GM19395 (cell line): ENCODE measurements around the gene NUAK1.
"Not testable (repeated sequence)": the region's sequence is repeated elsewhere in the genome, so short reads cannot be mapped to it uniquely, and the experiment has no call there.

Source experiments
- ATAC-seq: cut with Tn5 transposase; IDR thresholded peaks from one replicate; pipeline ENCODE4 v1.9.1; 2021; ENCODE audit warnings: mild to moderate bottlenecking, moderate library complexity; ENCODE audit not compliant: unreplicated experiment

Gene NUAK1

DNA sequence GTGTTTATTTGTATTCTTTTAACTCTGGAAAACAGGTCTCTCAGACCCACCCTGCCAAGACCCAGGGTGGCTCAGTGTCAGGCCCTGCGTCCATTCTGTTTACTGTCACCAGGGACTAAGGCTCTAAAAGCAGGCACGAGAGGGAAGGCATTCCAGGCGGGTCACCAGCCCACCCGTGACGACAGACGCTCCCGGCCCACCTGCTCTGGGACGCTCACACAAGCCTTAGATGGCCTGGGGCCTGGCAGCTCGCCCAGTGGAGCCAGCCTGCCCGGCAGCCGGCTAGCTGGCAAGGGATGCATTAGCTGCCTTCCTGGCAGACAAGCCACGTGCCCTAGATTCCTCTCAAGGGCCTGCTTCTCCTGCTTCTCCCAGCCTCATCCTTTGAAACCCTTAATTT, 9.2 kb upstream of the NUAK1 start:
- no peak for ATAC-seq

DNA sequence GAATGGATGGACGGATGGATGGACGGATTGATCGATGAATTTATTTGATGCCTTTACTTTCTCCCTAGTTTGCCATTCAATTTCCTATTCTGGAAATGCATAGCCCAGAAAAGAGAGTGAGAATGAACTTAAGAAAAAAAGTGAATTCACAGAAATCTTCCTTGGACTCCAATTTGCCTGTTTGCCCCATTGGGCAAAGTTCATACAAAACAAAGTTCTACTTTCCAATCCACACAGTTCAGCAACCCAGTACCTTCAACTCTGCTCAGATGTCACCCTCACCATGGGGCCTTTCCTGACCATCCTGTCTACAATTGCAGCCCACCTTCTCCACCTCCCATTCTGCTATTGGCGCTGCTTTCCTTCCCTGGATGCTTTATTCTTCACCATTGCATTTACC, 8.2 kb upstream of the NUAK1 start:
- no peak for ATAC-seq

DNA sequence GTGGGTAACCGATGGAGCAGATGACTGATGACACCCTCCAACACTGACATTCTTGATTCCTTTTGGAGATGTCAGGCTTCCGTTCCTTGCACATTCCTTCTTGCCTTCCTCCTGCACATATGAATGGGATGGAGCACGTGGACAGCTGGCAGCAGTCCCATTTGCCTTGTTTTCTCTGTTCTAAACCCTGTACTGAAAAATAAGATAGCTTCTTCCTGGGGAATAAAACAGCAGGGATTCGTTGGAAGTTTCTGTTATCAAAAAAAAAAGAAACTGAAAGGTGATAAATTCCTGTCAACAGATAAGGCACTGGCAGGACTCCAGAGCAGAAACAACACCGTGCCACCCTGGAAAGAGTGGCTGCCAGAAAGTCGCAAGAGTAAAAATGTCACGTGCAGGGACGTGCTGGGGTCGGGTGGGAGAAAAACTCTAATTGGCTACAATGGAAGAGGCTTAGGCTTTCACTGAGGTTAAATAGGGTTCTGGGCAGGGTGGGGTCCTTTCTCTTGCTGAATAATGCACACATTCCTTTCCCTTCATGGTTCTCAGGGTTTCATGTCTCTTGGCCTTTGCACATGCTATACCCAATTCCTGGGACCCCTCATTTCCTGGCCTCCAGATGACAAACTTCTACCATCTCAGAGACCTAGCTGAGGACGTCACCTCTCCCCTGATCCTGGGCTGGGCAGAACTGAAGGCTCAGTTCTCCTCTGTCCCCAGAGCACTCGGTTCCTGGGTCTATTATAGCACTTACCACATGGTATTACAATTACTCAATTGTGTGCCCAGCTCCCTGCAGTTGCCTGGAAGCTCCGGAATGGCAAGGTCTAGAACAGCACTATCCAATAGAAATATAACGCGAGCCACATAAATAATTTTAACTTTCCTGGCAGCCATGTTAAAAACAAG, 7.0 kb upstream of the NUAK1 start:
- ATAC-seq = no peak

DNA sequence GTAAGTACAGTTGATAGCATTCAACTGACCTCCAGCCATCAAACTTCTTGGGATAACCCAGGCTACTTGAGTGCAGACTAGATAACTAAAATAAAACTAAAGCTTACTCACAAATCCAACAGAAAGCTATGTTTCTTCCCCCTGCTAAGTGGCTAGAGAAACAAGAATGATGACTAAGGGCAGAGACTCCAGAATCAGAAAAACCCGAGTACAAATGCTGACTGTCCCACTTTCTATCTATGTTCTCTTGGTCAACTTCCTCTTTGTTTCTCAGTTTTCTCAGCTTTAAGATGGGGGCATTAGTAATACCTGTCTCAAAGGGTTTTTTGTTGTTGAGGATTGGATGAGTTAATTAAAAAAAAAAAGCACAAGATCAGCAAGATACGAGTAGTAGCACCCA, 6.1 kb upstream of the NUAK1 start:
- no peak for ATAC-seq

DNA sequence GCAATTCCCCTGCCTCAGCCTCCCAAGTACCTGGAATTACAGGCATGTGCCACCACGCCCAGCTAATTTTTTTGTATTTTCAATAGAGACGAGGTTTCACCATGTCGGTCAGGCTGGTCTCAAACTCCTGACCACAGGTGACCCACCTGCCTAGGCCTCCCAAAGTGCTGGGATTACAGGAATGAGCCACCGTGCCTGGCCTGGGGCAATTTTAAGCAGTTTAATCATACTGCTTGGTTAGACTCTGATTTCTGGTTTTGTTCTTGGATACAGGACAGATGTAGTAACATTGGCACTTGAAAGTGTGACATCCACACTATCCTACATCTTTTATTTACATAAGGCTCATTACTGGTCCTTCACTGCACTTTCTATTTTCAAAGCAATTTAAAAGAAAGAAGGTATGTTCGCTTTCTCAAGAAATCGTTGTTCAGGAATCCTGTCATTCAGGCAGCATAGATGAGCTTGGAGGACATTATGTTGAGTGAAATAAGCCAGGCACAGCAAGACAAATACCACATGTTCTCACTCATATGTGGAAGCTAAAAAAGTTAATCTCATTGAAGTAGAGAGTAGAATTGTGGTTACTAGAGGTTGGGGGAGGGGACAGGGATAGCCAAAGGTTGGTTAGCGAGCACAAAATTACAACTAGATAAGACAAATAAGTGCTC, 4.0 kb upstream of the NUAK1 start:
- ATAC-seq = no peak

DNA sequence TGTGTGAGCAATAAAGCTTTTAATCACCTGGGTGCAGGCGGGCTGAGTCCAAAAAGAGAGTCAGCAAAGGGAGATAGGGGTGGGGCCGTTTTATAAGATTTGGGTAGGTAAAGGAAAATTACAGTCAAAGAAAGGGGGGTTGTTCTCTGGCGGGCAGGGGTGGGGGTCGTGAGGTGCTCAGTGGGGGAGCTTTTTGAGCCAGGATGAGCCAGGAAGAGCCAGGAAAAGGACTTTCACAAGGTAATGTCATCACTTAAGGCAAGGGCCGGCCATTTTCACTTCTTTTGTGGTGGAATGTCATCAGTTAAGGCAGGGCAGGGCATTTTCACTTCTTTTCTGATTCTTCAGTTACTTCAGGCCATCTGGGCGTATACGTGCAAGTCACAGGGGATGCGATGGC, 3.2 kb upstream of the NUAK1 start:
- ATAC-seq = not testable (repeated sequence)

DNA sequence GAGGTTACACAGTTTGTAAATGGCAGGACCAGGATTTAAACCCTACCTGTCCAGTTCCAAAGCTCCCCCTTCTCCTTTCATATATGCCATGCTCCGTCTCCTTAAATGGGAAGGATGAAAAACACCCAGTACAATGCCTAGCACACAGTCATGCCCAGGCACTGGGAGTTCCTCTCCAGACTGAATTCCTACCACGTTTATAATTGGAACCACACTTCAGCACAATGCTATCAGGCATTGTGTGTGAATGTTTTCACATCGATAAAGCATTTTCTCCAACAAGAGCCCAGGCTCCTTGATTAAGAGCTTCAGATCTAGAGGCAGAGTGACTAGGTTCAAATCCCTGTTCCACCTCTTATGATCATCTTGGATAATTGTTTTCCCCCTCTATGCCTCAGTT, 2.7 kb upstream of the NUAK1 start:
- ATAC-seq = no peak

DNA sequence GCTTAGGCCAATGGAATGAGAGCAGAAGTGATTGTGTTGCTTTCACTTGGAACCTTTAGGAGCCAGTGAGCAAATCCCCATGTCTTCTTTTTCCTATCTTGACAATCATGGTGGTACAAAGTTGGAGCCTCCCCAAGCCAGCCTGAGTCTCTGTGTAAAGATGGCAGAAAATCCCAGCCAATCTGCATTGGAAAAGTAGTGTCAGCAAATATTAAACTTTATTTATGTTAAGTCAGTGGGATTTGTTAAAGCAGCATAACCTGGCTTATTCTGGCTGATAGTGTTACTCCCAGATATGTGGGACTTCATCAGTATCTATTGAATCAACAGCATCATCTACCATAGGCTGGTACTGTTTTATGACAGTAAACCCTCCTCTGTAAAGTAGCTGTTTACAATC, 2.2 kb upstream of the NUAK1 start:
- no peak for ATAC-seq

DNA sequence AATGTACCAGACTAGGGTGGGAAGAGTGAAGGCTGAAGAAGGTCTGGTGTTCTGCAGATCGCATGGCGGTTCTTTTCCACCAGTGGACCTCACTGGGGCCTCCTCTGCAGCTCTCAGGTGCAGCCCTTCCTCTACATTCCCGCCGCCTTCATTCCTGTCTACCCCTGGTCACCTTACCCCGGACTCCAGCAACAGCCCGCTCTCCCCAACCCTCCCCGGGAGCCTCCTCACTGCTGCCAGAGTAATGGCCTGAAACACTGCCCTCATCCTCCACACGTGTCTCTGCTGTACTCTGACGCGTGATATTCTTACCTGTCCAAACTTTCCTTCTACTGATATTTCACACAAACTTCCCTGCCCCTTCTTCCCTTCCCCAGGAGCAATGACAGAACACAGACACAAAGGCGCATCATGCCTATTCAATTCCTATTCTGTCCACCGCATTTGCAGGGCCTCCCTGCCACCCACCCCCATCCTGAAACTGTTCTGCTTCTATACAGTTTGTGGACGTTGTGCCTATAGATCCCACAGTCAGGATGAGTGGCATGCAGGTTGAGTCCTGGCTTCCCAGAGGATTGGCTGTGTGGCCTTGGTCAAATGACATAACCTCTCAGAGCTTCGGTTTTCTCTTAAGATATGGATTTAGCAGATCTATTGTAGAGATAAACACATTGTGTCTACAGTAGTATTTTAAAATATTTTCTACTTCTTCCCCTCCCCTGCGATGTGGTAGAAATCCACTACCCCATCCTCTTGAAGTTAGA, 1.7 kb upstream of the NUAK1 start:
- ATAC-seq = no peak

DNA sequence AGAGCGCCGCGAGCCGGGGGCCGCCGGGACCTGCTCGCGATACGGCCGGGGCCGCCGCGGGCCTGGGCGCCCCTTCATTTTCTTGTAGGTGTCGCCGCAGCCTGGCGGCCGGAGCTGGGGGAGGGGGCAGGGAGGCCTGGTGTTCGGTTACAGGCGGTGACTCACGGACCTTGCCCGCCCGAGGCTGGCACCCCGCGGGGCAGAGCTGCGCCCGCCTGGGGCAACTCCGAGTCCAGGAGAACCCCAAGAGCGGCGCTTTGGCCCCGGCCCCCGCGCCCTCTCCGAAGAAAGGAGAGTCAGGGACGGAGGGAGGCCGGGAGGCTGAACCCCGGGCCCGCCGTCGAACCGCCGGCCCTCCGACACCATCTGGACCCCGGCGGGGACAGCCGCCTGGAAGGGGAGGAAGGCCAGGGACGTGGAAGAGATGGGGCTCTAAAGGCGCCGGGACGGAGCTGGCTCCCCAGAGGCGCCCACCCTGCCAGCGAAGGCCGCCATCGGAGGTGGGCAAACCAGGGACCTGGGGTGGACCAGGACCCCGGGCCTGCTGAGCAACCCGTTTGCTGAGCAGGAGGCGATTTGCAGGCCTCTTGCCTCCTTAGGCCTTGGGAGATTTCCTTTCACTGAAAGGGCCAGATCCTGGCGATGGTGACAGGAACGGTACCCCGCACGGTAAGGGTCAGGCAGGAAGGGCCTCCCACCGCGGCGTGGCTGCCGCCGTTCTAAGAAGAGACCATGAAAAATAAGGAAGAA, 843 bp upstream of the NUAK1 start:
- no peak for ATAC-seq

DNA sequence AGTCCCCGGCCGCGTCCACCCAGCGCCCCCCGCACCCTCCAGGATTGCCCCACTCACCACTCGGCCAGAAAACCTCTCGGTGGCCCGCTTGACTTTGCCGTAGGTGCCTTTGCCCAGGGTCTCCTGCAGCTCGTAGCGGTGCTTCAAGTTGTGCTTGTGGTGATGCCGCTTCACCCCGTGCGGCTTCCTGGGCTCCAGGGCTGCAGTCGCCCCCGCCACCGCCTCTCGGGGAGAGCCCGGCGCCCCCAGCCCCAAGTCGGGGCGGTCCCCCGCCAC, 459 bp downstream of the NUAK1 start:
- no peak for ATAC-seq

DNA sequence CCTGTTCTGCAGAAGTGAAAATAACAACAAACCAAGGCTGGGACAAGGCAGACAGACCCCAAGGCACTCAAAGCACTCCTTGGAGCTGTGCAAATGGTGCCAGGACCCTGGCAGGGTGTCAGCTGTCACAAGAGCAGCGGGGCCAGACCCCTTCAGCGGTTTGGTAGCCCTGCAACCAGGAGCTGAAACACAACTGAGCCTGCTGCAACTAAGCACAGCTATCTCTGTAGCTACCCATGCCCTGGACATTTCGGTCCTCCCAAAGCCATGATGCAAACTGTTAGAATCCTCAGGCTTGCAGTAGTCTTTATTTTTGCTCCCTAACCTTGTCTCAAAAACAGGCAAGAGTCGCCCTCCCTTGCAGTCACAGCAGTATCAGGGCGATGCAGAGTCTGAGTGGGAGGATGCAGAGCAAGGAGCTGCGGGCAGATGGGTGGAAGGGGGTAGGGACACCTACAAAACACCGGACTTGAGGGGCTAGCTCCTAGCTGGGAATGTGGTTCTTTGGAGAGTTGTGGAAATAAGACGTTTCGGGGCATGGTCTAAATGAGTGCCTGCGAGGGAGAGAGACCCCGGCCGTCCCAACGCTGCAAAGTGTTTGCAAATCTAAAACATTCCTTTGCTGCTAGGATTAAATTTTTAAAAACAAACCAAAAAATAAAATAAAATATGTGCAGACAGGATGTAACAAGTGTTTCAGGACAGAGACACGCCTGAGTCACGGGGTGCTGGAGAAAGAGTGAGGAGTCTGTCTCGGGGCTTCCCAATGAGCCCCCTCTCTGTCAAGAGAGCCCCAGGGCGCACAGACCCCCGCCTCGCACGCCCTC, 1.0 kb downstream of the NUAK1 start:
- no peak for ATAC-seq

DNA sequence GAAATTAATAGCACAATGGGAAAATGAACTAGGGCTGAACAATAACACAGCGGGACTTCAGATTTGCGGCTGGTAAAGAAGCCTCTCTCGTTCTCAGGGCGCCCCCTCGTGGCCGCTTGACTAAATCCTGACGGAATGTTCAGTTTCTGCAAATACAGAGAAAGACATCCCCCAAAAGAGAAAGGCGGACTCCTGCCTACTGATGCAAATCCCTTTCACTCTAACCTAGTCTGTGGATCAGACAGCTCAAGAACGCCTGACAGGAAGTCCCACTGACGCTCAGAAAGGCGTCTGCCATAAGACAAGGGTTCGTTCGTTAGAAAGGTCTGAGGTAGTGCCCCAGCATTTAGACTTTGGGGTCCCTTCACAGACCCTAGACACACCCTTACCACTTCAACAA, 2.5 kb downstream of the NUAK1 start:
- ATAC-seq = peak; percentile 60

DNA sequence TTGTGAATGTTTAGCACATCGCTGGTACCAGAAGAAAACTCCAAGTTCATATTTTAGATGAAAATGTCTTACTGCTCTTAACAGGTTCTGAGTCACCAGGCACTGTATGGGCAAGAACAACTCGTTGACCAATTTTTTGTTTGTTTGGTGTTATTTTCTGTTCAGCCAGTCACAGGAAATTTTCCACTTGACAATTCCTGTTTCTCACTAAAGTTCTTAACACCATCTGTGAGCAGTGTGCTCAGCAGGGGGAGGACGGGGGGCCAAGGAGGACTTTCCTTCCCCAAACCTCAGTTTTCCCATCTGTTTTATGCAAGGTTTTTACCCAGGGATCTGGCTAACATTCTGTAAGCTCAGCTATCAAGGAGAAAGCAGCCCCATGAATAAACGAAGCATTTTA, 3.0 kb downstream of the NUAK1 start:
- no peak for ATAC-seq

DNA sequence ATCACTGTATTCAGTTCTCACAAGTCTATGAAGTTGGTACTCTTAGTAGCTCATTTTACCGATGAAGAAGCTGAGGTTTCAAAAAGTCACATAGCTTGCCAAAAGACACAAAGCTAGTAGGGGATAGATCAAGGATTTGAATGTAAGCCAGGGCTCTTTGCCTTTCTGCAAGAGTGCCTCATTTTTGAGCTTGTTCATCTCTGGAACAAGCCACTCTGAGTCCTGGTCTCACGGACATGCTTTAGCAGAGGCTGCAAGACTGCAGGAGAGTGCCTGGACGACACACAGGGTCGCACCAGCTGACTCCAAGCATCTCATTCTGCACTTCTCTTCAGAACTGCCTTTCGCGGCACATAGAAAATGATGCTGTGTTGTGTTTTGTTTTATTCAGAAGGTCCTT, 3.7 kb downstream of the NUAK1 start:
- no peak for ATAC-seq

DNA sequence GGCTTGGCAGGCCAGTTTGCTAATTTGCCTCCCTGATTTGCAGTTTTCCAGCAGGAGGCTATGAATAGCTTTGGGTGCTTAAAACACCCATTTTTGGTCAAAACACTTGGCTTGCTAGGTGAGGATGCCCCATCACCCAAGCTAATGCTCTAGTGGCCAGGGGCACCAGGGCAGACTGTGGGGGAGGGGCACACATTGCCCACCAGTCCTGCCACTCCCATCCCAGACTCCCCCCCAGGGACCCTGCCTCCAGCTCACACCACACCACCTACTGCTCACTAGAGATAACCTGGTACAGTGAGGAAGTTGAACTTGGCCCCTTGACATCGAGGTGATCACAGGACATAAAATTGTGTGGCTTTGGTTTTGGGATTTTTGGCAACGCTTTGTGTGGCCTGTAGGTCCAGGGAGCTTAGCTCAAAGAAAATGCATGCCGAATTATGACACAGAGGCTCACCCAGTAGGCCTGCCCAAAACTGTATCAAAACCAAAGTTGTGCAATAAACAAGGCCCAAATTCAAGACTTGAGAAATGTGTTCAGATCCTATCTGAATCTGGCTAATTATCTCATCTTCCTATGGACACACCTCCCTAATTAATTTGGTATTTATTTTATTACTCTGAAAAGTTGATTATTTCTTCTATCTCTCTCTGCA, 4.3 kb downstream of the NUAK1 start:
- no peak for ATAC-seq

DNA sequence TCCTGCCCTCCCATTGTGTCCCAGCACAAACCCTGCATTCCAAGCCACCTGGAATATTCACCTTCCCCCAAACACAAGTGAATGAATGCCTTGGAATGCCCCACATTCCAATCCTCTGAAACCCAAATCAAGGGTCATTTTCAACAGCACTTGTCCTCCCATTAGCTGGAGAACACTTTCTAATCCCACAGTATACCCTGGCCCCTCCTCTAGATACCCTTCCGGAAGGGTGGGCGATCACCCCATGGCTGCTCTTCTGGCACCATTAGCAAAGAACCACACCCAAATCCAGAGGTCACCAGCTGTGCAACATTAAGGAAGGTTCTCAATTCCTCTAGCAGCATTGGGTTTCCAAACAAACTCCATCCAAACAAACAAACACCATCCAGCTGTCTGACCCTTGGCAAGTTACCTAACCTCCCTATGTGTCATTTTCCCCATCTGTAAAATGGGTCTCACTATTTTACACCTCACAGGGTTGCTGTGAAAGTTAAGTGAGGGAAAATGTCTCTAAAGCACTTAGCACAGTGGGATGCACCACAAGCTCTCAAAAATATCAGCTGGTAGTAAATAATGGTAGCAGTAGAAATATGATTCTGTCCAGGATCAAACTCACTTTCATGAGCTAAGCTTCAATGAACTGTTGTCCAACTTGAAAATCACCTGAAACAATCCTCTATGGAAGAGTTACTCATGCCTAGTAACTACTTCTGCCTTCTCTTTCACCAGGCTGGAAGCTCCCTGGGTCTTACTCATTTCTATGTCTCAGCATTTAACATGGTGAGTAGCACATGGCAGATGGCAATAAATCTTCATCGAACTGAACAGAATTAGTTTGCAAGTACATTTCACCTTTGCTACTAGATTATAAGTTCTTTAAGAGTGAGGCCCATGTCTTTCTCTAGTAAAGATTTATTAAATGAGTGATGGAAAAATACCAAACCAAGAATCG, 5.3 kb downstream of the NUAK1 start:
- no peak for ATAC-seq

DNA sequence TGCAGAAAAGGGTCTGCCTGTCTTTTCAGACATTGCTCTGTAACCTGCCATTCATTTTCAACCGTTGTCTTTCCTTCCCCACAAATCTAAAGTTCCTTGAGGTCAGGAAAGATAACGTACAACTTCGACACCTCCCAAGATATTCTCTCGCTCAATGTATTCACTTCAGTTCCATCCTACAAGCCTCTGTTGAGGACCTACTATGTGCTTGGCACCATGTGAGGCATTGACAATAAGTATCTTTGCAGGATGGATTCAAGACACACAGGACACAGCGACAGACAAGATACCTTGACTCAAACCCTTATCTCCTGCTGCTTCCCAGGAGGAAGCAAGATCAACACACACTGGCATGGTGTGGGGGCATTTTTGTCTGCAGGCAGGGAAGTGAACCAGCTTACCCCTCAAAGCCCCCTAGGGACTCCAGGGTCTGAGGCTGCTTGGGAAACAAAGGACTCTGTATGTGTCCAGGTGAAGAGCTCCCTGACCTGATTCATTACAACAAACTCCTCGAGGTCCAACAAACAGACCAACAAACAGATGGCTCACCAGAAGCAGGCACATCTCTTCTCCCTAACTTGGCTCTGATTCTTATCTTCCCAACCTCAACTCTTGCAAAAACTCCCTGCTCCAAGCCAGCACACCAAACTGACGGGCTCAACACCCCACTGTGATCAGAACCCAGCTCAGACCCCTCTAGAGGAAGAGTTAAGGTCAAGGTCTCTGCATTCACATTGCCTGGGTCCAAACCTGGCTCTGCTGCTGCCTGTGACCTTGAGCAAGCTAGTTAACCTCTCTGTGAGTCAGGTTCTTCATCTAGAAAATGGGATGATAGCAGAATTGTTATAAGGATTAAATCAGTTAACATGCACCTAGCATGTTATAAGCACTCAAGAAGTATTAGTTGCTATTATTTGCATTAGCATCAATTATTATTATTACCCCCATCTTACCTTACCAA, 6.3 kb downstream of the NUAK1 start:
- no peak for ATAC-seq
